ENCODE data around the gene RETREG2. TPM values are rescaled to one million over a fixed set of nuclear protein-coding genes. Genes with fewer than 3 reads are reported as not detected.

RETREG2 gene
- total RNA-seq, 2 donors from 2014 or later, result 78.4 to 81.4 TPM

DNA sequence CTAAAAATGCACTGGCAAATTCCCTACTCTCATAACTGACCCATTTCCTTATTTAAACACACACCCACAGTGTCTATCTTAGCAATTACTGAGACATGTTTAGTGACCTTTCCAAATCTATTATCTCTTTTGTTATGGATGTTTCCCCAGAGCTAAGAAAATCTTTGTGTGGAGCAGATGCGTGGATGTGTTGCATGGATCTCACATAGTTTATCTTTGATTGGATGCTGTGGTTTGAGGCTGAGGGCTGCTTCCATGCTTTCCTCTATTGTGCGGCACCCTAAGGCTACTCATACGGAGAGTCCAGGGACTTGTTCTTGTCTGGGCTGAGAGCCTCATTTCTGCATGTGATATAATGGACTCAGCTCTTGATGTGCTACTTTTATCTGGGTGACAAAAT, 56.3 kb downstream of the RETREG2 start:
- Mint-ChIP-seq H3K27me3 (no peaks in the 10 kb centered on the region), H3K4me1 (peaks cover 27% of the 10 kb centered on the region), H3K27ac (peak overlapping the region; percentile 14), H3K36me3 (ENCODE audit: low read depth) (peaks cover 19% of the 10 kb centered on the region), H3K4me3 (no peak overlapping the region)
- DNase-seq (no peak), ATAC-seq (no peak)
- no peaks in the 10 kb centered on the region for H3K9me3 ChIP-seq (ENCODE audit: control insufficient read depth, low read length, poor library complexity, severe bottlenecking)

Other genes with a start within 250 kb of the RETREG2 start
- not detected for gene CDK5R2, start 218.6 kb upstream of the RETREG2 start, total RNA-seq
- gene FEV, start 193.1 kb upstream of the RETREG2 start, total RNA-seq, result not detected
- not detected for gene CRYBA2, start 184.9 kb upstream of the RETREG2 start, total RNA-seq
- not detected for gene CFAP65, start 136.8 kb upstream of the RETREG2 start, total RNA-seq
- gene IHH, start 117.4 kb upstream of the RETREG2 start, total RNA-seq, result not detected
- 10 to 100 TPM; 11.8 to 15.2 TPM for gene NHEJ1, start 17.5 kb upstream of the RETREG2 start, total RNA-seq
- 1 to 10 TPM in 1 of 2 donors, under 1 TPM in 1; 0.65 to 1.0 TPM for gene SLC23A3, start 8.2 kb upstream of the RETREG2 start, total RNA-seq
- 10 to 100 TPM; 50.8 to 58.1 TPM for gene CNPPD1, start 1.4 kb upstream of the RETREG2 start, total RNA-seq
- 10 to 100 TPM; 65.3 to 71.1 TPM for gene ZFAND2B, start 28.5 kb downstream of the RETREG2 start, total RNA-seq
- 1 to 10 TPM; 2.6 to 6.6 TPM for gene ABCB6, start 40.7 kb downstream of the RETREG2 start, total RNA-seq
- 10 to 100 TPM; 42.4 to 72.1 TPM for gene ATG9A, start 51.4 kb downstream of the RETREG2 start, total RNA-seq
- 10 to 100 TPM; 92.5 to 93.5 TPM for gene ANKZF1, start 51.5 kb downstream of the RETREG2 start, total RNA-seq
- gene GLB1L, start 67.2 kb downstream of the RETREG2 start, total RNA-seq, result 1 to 10 TPM in 1 of 2 donors, under 1 TPM in 1; 0.94 to 3.1 TPM
- gene STK16, start 67.2 kb downstream of the RETREG2 start, total RNA-seq, result 10 to 100 TPM; 11.9 to 17.2 TPM
- not detected for gene TUBA4B, start 75.0 kb downstream of the RETREG2 start, total RNA-seq
- 100 to 1,000 TPM; 107 to 184 TPM for gene TUBA4A, start 75.6 kb downstream of the RETREG2 start, total RNA-seq
- 100 to 1,000 TPM; 101 to 120 TPM for gene DNAJB2, start 101.1 kb downstream of the RETREG2 start, total RNA-seq
- 1 to 10 TPM in 1 of 2 donors, not detected in 1; 2.6 TPM for gene PTPRN, start 131.1 kb downstream of the RETREG2 start, total RNA-seq
- gene RESP18, start 154.5 kb downstream of the RETREG2 start, total RNA-seq, result not detected
- 100 to 1,000 TPM in 1 of 2 donors, 10 to 100 TPM in 1; 81.3 to 107 TPM for gene DNPEP, start 209.6 kb downstream of the RETREG2 start, total RNA-seq
- not detected for gene DES, start 240.1 kb downstream of the RETREG2 start, total RNA-seq